Left ventricle myocardium superior (tissue), 1 donor: ENCODE data around the gene TYRO3. TPM values are rescaled to one million over a fixed set of nuclear protein-coding genes. Genes with fewer than 3 reads are reported as not detected.
A peak's percentile ranks its signal among the peaks of the same experiment; 100 is the strongest.
"Not testable (repeated sequence)": the region's sequence is repeated elsewhere in the genome, so short reads cannot be mapped to it uniquely, and the experiment has no call there.

Experiments used
- ATAC-seq: fragments of 200-7000 bp; cut with Tn5 transposase; one replicate; pipeline ENCODE4 v1.9.1; 2020; ENCODE audit warnings: mild to moderate bottlenecking, moderate library complexity
- DNase-seq: peaks from one replicate; pipeline ENCODE4 v3.0.0-alpha.2; 2020
- intact Hi-C: fragments of 100-400 bp; cut with micrococcal nuclease; formaldehyde crosslinking; loops from one replicate; pipeline ENCODE4 v1.11.0; 2022
- total RNA-seq: library from RNA; stranded (reverse); fragmentation: NEBNext Ultra II Directional; extraction: Animal tissue kit (Norgen Biotek cat#: 25700); gene quantifications from one replicate; pipeline ENCODE4 v1.2.1, GENCODE V29; 2021
- donor health status: DM: no; HTN: yes; CAD: no; lungs with severe emphysema.

Gene TYRO3
- total RNA-seq, 1 donor from 2014 or later = 5.0 TPM

DNA sequence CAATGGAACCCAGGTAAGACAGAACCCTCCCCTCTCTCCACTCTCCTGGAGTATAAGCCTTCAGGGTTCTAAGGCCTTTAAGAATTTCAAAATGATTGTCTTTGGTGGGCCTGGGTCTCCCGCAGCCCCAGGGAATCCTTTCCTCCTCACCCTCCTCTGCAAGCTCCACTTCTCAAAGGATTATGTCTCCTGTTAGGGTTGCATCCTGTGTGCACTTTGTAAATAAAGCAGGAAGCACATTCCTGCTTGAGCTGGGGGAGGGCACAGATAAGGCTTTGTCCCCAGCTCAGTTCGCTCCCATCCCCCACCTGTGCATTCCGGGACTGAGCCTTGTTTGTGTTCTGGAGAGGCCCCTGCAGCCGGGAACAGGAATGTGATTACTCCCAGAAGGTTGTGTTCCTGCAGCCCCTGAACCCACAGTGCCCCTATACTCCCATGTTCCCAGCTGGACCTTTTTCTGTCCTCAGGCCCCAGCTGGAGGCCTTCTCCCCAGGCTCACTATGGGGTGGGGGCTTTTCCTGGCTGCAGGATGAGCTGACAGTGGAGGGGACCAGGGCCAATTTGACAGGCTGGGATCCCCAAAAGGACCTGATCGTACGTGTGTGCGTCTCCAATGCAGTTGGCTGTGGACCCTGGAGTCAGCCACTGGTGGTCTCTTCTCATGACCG lies 9.5 kb downstream of the TYRO3 start:
- intact Hi-C loops = no loop called here
- ATAC-seq = peak; percentile 52
- DNase-seq = no peak

DNA sequence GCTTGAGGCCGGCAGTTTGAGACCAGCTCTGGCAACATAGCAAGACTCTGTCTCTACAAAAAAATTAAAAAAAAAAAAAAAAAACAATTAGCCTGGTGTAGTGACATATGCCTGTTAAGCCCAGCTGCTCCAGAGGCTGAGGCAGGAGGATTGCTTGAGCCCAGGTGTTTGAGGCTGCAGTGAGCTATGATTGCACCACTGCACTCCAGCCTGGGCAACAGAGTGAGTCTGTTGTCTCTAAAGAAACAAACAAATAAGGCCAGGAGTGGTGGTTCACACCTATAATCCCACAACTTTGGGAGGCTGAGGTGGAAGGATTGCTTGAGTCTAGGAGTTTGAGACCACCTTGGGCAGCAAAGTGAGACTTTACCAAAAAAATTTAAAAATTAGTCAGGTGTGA lies 10.2 kb downstream of the TYRO3 start:
- DNase-seq, ATAC-seq, intact Hi-C loops: not testable (repeated sequence)

DNA sequence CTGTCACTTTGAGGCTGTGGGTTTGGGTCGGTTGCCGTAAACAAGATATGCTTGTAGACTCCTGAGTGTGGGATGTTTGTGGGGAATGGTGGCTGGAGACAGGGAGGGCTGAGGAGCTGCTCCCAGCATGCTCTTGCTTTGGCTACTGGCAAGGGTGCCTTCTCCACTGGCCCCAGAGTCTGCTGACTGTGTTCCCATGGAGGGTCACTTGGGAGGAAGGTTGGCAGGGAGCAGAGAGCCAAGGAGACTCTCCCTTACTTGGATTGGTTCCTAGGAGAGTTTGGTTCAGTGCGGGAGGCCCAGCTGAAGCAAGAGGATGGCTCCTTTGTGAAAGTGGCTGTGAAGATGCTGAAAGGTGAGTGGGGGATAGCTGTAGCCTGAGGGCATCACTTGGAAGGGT lies 11.8 kb downstream of the TYRO3 start:
- no peak for ATAC-seq
- intact Hi-C loops = no loop called here
- DNase-seq = no peak

DNA sequence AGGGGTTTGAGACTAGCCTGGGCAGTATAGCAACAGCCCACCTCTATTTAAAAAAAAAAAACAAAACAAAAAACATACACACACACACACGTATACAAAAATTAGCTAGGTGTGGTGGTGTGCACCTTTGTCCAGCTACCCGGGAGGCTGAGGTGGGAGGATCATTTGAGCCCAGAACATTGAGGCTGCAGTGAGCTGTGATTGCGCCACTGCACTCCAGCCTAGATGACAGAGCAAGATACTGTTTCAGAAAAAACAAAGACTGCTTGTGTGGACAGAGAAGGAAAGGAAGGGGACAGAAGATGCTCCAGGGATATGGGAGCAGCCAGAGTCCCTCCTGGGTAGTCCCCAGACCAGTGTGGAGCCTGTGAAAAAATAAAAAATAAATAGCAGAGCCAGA lies 12.9 kb downstream of the TYRO3 start:
- intact Hi-C loops = no loop called here
- DNase-seq = no peak
- no peak for ATAC-seq

DNA sequence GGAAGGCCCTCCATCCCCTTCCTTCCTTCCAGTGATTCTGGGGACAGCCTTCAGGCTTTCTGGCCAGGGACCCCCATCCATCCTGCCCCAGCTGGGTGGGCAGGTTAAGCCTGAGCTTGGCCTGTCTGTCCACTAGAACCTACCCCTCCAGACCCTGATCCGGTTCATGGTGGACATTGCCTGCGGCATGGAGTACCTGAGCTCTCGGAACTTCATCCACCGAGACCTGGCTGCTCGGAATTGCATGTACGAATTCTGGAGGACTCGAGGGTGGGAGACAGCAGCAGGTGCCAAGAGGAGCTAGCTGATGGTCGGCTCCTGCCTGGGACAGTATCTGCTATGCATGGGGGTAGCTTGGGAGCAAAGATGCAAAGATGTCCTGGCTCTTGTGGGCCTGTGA lies 13.9 kb downstream of the TYRO3 start:
- intact Hi-C loops = no loop called here

DNA sequence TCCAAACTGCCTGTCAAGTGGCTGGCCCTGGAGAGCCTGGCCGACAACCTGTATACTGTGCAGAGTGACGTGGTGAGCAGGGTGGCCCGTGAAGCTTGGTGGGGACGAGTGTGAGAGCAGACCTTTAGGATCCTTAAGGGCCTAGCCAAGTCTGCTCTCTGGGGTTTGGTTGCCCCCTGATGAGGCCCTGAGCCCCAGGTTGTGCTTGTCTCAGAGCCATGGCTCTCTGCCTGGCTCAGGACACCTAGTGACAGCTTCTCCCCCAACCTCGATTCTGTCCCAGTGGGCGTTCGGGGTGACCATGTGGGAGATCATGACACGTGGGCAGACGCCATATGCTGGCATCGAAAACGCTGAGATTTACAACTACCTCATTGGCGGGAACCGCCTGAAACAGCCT lies 14.4 kb downstream of the TYRO3 start:
- DNase-seq (no peak), ATAC-seq (no peak)
- intact Hi-C loops = no loop called here

More for the DNA sequence above, 13.9 kb downstream of the TYRO3 start:
- ATAC-seq (no peak), DNase-seq (no peak)

DNA sequence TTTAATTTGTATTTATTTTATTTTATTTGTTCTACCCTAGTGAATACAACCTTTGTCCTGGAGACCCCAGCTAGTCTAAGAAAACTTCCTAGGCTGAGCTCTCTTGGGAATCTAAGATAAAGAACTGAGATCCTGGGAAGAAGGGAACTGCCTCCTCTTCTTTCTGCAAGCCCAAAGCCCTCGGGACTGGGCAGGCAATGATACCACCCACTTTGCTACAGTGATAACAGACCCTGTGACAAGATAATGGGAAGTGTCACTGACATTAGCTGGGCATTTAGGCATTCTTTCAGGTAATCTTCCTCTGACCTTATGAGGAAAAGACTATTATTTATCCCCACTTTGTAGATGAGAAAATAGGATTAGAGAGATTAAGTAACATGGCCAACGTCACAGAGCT lies 15.1 kb downstream of the TYRO3 start:
- intact Hi-C loops = no loop called here
- ATAC-seq (no peak), DNase-seq (no peak)

DNA sequence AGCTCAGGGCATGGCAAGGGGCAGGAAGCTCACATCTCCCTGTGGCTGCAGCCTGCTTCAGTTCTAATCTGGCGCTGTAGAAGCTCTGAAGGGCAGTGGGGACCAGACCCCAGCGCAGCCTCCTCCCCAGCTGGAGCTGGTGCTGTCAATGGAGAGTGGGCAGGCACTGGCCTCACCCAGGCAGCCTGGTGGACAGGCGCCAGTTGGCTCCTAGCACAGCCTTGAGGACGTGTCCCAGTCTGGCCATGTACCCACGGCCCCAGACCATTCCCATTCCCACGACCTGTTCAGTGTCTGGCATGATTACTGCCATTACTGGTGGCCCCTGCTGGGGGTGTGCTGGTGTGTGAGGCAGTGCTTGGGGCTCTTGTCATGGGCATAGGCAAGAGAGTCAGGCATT lies 16.3 kb downstream of the TYRO3 start:
- peak; percentile 58 for DNase-seq
- intact Hi-C loops = no loop called here
- peak; percentile 52 for ATAC-seq

DNA sequence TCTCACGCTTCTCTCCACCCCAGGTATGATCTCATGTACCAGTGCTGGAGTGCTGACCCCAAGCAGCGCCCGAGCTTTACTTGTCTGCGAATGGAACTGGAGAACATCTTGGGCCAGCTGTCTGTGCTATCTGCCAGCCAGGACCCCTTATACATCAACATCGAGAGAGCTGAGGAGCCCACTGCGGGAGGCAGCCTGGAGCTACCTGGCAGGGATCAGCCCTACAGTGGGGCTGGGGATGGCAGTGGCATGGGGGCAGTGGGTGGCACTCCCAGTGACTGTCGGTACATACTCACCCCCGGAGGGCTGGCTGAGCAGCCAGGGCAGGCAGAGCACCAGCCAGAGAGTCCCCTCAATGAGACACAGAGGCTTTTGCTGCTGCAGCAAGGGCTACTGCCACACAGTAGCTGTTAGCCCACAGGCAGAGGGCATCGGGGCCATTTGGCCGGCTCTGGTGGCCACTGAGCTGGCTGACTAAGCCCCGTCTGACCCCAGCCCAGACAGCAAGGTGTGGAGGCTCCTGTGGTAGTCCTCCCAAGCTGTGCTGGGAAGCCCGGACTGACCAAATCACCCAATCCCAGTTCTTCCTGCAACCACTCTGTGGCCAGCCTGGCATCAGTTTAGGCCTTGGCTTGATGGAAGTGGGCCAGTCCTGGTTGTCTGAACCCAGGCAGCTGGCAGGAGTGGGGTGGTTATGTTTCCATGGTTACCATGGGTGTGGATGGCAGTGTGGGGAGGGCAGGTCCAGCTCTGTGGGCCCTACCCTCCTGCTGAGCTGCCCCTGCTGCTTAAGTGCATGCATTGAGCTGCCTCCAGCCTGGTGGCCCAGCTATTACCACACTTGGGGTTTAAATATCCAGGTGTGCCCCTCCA lies 19.1 kb downstream of the TYRO3 start:
- ATAC-seq = peak; percentile 43
- intact Hi-C loops = no loop called here

DNA sequence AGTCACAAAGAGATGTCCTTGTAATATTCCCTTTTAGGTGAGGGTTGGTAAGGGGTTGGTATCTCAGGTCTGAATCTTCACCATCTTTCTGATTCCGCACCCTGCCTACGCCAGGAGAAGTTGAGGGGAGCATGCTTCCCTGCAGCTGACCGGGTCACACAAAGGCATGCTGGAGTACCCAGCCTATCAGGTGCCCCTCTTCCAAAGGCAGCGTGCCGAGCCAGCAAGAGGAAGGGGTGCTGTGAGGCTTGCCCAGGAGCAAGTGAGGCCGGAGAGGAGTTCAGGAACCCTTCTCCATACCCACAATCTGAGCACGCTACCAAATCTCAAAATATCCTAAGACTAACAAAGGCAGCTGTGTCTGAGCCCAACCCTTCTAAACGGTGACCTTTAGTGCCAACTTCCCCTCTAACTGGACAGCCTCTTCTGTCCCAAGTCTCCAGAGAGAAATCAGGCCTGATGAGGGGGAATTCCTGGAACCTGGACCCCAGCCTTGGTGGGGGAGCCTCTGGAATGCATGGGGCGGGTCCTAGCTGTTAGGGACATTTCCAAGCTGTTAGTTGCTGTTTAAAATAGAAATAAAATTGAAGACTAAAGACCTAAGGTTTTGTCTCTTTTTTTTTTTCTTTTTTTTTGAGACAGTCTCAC lies 19.8 kb downstream of the TYRO3 start:
- DNase-seq (no peak), ATAC-seq (peak; percentile 13)
- intact Hi-C loops = no loop called here

More for the DNA sequence above, 19.1 kb downstream of the TYRO3 start:
- DNase-seq = no peak

DNA sequence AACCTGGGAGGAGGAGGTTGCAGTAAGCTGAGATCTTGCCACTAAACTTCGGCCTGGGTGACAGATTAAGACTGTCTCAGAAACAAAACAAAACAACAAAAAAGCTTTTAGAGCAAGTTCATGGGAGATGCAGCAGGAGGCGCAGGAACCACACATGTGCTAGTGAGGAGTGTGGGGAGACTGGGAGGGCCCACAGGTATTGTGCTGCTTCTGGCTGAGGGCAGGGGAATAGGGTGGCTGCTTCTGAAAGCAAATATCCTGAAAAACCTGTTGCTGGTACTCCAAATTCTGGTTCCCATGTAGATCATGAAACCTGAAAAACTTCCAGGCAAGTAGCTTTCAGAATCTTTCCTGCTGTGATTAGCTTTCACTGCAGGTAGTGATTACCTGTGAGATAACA lies 22.1 kb downstream of the TYRO3 start:
- intact Hi-C loops = no loop called here
- ATAC-seq = no peak
- DNase-seq = no peak

DNA sequence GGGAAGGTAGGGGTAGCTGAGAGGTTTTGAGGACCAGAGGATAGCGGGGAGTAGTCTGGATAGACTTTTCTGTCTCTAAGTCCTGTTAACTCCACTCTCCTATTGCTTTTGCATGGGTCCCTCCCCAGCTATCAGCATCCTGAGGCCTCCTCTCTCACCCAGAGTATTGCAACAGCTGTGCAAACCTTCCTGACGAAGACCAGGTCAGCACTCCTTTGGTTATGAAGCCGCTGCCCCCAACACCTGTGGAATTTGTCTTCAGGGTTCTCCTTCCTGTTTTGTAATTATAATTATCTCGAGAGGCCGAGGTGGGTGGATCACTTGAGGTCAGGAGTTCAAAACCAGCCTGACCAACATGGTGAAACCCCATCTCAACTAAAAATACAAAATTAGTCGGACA lies 24.8 kb downstream of the TYRO3 start:
- no peak for DNase-seq
- no peak for ATAC-seq
- intact Hi-C loops = no loop called here

DNA sequence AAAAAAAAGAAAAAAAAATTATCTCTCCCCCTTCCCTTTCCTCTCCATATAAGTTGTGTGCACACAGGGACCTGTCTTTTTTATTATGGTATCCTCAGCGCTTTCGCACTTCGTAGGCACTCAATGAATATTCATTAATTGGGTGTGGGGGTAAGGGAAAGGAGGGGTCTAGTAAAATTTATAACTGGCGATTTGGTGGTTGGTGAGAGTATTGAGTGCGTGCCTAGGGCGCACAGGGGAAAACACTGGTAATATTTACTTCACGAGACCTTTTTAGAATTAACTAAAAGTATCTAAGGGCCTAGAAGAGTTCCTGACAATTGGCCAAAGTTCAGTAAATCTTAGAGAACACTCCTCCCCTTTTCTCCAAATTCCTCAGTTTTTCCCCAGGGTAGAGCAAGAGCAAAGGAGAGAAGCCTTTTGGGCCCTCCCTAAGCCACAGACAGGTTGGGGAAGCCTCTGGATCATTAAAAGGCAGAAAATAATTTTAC lies 25.7 kb downstream of the TYRO3 start:
- peak; percentile 6 for ATAC-seq
- intact Hi-C loops = no loop called here
- no peak for DNase-seq

DNA sequence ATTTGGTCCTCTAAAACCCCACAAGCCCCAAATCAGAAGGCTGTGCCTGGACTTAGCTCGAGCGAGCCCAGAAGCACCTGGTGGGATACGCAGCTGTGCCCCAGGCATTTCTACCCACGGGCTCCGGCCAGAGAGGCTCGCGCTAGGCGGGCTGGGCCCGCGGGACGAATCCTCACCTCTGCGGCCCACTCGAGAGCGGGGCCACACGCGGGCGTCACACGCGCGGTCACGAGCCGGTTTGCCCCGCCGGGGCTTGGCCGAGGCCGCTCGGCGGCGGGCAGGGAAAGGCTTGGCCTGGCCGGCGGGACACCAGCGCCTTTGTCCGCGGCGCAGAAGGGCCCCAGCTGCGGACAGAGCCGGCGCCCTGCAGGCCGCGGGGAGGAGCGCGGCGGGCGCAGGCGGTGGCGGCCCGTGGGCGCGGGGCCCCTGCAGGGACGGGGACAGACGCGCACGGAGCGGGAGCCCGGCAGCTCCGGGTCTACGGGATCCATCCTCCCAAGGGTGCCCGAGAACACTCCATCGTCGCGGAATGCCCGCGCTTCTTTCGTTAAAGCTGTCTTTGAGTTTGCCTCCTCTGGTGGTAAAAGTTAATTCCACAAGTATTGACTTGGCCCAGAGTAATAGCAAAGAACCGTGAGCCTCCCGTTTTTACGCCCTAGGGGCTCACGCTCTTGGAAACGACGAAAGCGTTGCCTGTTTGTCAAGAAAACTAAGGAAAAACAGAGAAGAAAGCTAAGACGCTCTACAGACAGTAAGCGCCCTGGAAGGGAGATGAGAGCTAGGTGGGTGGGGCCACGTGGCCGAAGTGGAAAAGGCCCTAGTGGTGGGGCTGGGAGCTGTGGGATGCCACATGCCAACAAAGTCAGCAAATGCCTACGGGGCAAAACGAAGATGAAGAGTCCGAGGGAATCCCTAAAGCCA lies 26.4 kb downstream of the TYRO3 start:
- intact Hi-C loops = no loop called here
- ATAC-seq (peak; percentile 92), DNase-seq (peak; percentile 73)

DNA sequence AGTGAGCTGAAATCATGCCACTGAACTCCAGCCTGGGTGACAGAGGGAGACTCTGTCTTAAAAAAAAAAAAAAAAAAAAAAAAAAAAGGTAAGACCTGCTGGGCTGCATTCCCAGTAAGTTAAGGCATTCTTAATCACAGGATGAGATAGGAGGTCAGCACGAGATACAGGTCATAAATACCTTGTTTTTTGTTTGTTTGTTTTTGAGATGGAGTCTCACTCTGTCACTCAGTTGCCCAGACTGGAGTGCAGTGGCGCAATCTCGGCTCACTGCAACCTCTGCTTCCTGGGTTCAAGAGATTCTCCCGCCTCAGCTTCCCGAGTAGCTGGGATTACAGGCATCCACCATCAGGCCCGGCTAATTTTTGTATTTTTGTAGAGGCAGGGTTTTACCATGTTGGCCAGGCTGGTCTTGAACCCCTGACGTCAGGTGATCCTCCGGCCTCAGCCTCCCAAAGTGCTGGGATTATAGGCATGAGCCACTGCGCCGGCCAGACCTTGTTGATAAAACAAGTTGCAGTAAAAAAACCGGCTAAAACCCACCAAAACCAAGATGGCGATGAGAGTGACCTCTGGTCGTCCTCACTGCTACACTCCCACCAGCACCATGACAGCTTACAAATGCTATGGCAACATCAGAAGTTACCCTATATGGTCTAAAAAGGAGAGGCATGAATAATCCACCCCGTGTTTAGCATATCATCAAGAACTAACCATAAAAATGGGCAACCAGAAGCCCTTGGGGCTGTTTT lies 27.7 kb downstream of the TYRO3 start:
- ATAC-seq, intact Hi-C loops: not testable (repeated sequence)

DNA sequence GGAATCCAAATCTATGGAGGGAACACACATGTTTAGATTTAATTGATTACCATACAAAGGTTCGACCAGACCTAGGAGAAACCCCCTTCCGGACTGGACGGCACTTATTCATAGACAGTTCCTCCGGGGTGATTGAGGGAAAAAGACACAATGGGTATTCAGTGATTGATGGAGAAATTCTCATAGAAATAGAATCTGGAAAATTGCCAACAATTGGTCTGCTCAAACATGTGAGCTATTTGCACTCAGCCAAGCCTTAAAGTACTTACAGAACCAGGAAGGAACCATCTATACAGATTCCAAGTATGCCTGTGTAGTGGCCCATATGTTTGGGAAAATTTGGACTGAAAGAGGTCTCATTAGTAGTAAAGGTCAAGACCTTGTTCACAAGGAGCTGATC lies 30.0 kb downstream of the TYRO3 start:
- DNase-seq, intact Hi-C loops, ATAC-seq: not testable (repeated sequence)

More for the DNA sequence above, 27.7 kb downstream of the TYRO3 start:
- DNase-seq = not testable (repeated sequence)

DNA sequence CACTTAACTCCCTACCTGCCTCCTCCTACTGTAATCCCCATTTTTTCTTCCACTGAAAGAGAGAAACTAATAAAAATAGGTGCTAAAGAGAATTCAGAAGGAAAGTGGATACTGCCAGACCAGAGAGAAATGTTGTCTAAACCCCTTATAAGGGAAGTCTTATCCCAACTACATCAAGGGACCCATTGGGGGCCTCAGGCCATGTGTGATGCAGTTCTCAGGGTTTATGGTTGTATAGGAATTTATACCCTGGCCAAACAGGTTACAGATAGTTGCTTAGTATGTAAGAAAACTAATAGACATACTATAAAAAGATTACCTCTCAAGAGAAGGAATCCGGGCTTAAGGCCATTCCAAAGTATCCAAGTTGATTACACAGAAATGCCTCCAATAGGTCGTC lies 30.6 kb downstream of the TYRO3 start:
- intact Hi-C loops, ATAC-seq, DNase-seq: not testable (repeated sequence)

DNA sequence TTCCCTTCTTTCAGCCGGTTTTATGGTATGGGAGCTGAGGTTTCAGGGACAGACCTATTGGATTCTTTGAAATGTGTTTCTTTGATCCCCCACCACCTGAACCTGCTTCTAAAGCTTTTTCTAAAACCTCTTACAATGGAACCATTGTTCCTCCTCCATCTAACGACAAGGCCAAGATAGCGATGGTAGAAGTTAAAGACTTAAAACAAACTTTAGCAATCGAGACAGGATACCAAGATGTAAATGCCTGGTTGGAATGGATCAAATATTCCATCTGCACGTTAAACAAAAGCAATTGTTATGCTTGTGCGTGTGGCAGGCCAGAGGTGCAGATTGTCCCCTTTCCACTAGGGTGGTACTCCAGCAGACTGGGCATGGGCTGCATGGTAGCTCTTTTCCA lies 32.2 kb downstream of the TYRO3 start:
- ATAC-seq, DNase-seq, intact Hi-C loops: not testable (repeated sequence)
